Subcutaneous adipose tissue (tissue), 4 donors: Measurements from ENCODE around the gene MT2A. TPM values are rescaled to one million over a fixed set of nuclear protein-coding genes. Genes with fewer than 3 reads are reported as not detected.

Experiments
- total RNA-seq, 4 donors: library from RNA; depleted of rRNA; stranded (reverse); fragments of >200 nt; gene quantifications; one replicate each; pipeline ENCODE4 v1.1.0, GENCODE V29; 2016
- TF ChIP-seq, protein P1 (sequence below): fragments of 450-650 bp; IDR thresholded peaks from one replicate; pipeline ENCODE4 v1.5.1; 2016; ENCODE audit warnings: low read depth, mild to moderate bottlenecking, control low read depth, antibody characterized with exemption, moderate library complexity

MT2A gene
- total RNA-seq, 4 donors from 2014 or later: 164 to 1,003 (median 271) TPM

DNA sequence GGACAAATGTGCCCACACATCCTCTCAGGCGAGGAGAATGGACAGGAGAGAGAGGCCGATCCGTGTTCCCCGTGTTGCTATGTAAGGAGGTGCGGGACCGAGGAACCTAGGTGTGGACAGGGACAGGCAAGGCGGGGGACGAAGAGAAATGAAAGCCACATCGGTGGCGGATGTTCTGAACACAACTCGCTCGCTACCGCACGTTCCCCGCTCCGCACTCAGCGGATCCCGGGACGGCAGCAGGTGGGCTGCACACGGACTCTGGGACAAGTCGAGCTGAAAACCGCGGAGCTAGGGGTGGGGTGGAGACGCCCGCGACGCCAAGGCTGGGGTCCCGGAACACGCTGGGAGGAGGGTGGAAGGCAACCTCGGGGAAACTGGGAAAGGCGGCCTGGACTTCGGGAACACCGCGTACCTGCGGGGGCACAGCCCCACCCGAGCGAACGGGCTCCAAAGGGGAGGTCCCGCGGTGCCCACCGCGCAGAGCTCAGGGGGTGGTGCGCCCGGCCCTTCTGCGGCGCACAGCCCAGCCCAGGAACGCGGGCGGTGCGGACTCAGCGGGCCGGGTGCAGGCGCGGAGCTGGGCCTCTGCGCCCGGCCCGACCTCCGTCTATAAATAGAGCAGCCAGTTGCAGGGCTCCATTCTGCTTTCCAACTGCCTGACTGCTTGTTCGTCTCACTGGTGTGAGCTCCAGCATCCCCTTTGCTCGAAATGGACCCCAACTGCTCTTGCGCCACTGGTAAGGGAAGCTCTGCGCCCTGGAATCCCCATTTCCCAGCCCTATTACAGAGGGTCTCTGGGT, 17.0 kb downstream of the MT2A start, which contains the start of gene MT1E:
TSS of gene MT1E (plus strand) at position 642 of the 803 bp plus-strand sequence. CDS start at position 713, 71 bp downstream.
- TF ChIP-seq, protein P1, sequence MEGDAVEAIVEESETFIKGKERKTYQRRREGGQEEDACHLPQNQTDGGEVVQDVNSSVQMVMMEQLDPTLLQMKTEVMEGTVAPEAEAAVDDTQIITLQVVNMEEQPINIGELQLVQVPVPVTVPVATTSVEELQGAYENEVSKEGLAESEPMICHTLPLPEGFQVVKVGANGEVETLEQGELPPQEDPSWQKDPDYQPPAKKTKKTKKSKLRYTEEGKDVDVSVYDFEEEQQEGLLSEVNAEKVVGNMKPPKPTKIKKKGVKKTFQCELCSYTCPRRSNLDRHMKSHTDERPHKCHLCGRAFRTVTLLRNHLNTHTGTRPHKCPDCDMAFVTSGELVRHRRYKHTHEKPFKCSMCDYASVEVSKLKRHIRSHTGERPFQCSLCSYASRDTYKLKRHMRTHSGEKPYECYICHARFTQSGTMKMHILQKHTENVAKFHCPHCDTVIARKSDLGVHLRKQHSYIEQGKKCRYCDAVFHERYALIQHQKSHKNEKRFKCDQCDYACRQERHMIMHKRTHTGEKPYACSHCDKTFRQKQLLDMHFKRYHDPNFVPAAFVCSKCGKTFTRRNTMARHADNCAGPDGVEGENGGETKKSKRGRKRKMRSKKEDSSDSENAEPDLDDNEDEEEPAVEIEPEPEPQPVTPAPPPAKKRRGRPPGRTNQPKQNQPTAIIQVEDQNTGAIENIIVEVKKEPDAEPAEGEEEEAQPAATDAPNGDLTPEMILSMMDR: no peak

DNA sequence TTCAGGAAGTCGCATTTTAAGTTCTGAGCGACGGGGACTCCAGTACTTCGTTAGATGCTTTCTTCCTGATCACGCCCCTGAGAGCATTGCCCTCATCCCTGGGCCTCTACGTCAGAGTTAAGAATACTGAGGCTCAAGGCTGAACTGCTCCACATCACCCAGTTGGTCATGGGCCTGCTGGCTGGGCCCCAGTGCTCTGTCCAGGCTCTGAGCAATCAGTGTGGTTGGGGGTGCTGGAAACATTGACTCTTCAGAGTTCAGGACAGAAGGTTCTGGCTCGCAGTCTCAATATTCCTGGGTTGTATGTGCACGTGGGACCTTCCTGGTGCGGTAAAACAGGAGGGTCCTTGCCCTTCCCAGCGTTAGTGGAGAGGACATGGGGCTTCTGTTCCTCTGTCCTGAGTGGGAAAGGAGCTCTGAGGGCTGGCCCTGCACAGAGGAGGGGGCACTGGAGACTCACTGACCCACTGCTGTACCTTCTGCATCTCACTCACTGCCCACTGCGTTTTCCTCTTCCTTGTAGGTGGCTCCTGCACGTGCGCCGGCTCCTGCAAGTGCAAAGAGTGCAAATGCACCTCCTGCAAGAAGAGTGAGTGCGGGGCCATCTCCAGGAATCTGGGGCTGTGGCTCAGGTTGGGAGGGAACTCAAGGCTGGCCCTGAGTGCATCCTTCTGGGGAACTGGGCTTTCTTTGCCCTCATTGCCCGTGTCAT, 17.7 kb downstream of the MT2A start:
- TF ChIP-seq, protein P1: no peak

DNA sequence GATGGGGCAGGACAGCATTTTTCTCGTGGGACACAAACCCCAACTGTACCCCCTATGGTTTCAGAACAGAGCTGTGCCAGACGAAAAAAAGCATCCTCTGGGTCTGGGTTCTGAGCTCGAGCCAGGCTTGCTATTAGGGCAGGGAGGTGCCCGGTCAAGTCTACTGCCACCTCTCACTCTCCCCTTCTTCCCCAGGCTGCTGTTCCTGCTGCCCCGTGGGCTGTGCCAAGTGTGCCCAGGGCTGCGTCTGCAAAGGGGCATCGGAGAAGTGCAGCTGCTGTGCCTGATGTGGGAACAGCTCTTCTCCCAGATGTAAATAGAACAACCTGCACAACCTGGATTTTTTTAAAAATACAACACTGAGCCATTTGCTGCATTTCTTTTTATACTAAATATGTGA, 18.3 kb downstream of the MT2A start:
- TF ChIP-seq, protein P1: no peak

DNA sequence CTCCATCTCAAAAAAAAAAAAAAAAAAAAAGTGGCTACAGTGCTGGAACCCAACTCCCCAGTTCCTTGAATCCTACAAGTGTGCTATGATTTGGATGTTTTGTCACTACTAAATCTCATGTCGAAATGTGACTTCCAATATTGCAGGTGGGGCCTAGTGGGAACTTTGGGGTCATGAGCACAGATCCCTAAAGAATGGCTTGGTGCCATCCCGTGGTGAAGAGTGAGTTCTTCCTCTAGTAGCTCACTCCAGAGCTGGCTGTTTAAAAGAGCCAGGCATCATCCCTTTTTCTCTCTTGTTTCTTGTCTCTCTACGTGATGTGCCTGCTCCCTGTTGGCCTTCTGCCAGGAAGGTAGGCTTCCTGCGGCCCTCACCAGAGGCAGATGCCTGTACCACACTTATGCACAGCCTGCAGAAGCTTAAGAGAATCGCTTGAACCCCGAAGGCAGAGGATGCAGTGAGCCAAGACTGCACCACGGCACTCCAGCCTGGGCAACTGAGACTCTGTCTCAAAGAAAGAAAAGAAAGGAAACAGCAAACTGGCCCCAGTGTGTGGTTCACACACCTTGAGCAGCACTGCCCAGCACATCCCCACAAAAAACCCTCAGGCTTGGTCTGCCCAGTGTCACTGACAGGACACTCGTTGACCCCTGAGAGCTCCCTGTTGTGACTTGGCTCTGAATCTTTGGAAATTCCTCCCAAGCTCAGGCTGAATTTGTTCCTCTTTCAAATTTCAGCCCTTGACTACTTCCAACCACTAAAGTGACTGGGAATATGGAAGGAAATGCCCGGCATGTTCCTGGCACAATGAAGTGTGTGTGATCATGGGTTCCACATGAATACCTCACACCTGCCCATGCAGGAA, 20.3 kb downstream of the MT2A start:
- TF ChIP-seq, protein P1: no peak

DNA sequence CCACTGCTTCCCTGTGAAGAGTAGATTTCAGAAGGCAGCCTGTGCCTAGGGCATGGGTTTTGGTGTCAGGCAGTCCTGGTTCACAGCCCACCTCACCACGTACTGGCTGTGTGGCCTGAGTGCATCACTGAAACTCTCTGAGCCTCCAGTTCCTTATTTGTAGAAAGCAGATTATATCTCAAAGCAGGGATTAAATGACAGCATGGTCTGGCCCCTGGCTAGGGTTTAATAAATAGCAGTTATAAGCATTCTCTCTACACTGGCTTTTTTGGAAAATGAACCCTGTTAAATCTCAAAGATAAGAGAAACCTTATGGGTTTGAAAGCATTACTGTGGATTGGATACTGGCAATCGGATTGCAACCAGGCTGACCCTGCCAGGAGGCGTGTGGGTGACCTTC, 21.1 kb downstream of the MT2A start:
- TF ChIP-seq, protein P1: no peak

DNA sequence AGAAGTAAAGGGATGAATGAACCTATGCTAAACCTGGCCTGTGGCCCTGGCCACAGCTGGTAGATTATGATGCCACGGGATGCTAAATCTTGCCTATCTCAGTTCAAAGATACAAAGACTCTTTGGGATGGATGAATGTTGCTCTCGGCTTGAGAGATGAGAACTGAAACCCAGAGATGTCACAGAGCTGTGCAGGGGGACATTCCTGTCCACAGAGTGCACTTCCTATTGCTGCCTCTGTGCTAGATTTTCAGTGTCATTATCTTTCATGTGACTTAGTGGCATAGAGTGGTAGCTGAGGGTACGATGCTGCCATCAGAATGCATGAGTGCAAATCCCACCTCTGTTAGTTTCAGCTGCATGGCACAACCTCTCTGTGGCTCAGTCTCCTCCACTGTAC, 21.8 kb downstream of the MT2A start:
- TF ChIP-seq, protein P1: no peak
